GM12891 (cell line): Measurements from ENCODE around the gene LIFR.

Experiments used
- POLR2A ChIP-seq: IDR thresholded peaks from 2 replicates; pipeline ENCODE4 v1.6.1; 2011; ENCODE audit warnings: low read depth, low read length, control low read depth
- POLR2AphosphoS5 ChIP-seq: IDR thresholded peaks from 2 replicates; pipeline ENCODE4 v1.6.1; 2011; ENCODE audit warnings: low read depth, low read length, control low read depth

- TF ChIP-seq POLR2AphosphoS5 (no peak), POLR2A (no peak)
Measured at GRCh38 chr5:38443390-38443789, 113.1 kb downstream of the LIFR start.
